ENCODE measurements around the gene EPHB2.

EPHB2 gene

GRCh38 chr1:22804969-22805671 lies 94.5 kb downstream of the EPHB2 start:
- FAIRE-seq, result no peak

- no peak for FAIRE-seq
Observed at GRCh38 chr1:22805672-22806038, 95.0 kb downstream of the EPHB2 start.

GRCh38 chr1:22806584-22806983 lies 95.9 kb downstream of the EPHB2 start:
- FAIRE-seq, result no peak

GRCh38 chr1:22807340-22807739 lies 96.7 kb downstream of the EPHB2 start:
- no peak for FAIRE-seq

- no peak for FAIRE-seq
Observed at GRCh38 chr1:22808186-22808675, 97.6 kb downstream of the EPHB2 start.

- no peak for FAIRE-seq
Observed at GRCh38 chr1:22808676-22809483, 98.2 kb downstream of the EPHB2 start.

- no peak for FAIRE-seq
Observed at GRCh38 chr1:22809783-22810182, 99.1 kb downstream of the EPHB2 start.

- FAIRE-seq, result no peak
Observed at GRCh38 chr1:22810378-22810777, 99.7 kb downstream of the EPHB2 start.

- no peak for FAIRE-seq
Observed at GRCh38 chr1:22812092-22812880, 101.6 kb downstream of the EPHB2 start.

GRCh38 chr1:22812993-22813790 lies 102.6 kb downstream of the EPHB2 start:
- no peak for FAIRE-seq

- FAIRE-seq, result no peak
Observed at GRCh38 chr1:22814176-22815042, 103.8 kb downstream of the EPHB2 start.

- FAIRE-seq, result no peak
Observed at GRCh38 chr1:22815043-22815365, 104.4 kb downstream of the EPHB2 start.

GRCh38 chr1:22815421-22816066 lies 104.9 kb downstream of the EPHB2 start:
- FAIRE-seq, result no peak

- FAIRE-seq, result no peak
Observed at GRCh38 chr1:22816067-22816775, 105.6 kb downstream of the EPHB2 start.

- no peak for FAIRE-seq
Observed at GRCh38 chr1:22816803-22817202, 106.2 kb downstream of the EPHB2 start.

GRCh38 chr1:22817462-22817861 lies 106.8 kb downstream of the EPHB2 start:
- FAIRE-seq, result no peak

- FAIRE-seq, result no peak
Observed at GRCh38 chr1:22818061-22818770, 107.6 kb downstream of the EPHB2 start.

- no peak for FAIRE-seq
Observed at GRCh38 chr1:22819361-22819760, 108.7 kb downstream of the EPHB2 start.

GRCh38 chr1:22821027-22821426 lies 110.4 kb downstream of the EPHB2 start:
- no peak for FAIRE-seq

- no peak for FAIRE-seq
Observed at GRCh38 chr1:22822371-22822770, 111.7 kb downstream of the EPHB2 start.
